PC-9 (cell line): ENCODE results near the gene FGF3. TPM values are rescaled to one million over a fixed set of nuclear protein-coding genes. Genes with fewer than 3 reads are reported as not detected.

ENCODE experiments used
- BruUV-seq: library from RNA; stranded (reverse); fragments of 400-500 nt; replicated peaks from 2 replicates; lab custom pipeline; 2021; lab: Mats Ljungman, UMichigan
- CTCF ChIA-PET: fragments of 300-600 bp; sonication (Branson Sonifier 250); formaldehyde crosslinking; loops from one replicate; lab custom pipeline; 2022; ENCODE audit warnings: antibody characterized with exemption; lab: Charles Lee
- POLR2A ChIA-PET: fragments of 300-600 bp; sonication (Branson Sonifier 250); formaldehyde crosslinking; loops from one replicate; lab custom pipeline; 2022; ENCODE audit warnings: antibody characterized with exemption; ENCODE audit not compliant: unreplicated experiment; lab: Charles Lee
- DNase-seq, 2 experiments: peaks; one replicate each; pipeline versions ENCODE4 v3.0.0 to v3.0.0-alpha.2; 2015 to 2022; ENCODE audit warnings: mixed read lengths in 1 of 2
- H2AFZ ChIP-seq: fragments of 200-600 bp; sonication (generic); 2 replicates; pipeline ENCODE4 v1.8.1; 2017; ENCODE audit warnings: antibody characterized with exemption
- H3F3A ChIP-seq: fragments of 200-600 bp; sonication (generic); 2 replicates; pipeline ENCODE4 v1.8.1; 2017; ENCODE audit warnings: antibody characterized with exemption, mild to moderate bottlenecking, low read depth; ENCODE audit not compliant: insufficient read depth
- H3K27ac ChIP-seq: fragments of 200-600 bp; sonication (generic); 2 replicates; pipeline ENCODE4 v1.6.1; 2016; ENCODE audit warnings: mixed run types
- H3K27me3 ChIP-seq: fragments of 200-600 bp; sonication (generic); 2 replicates; pipeline ENCODE4 v1.6.1; 2016; ENCODE audit warnings: low read depth, mixed run types; ENCODE audit not compliant: insufficient read depth
- H3K36me3 ChIP-seq: fragments of 200-600 bp; sonication (generic); 2 replicates; pipeline ENCODE4 v1.6.1; 2016; ENCODE audit warnings: low read depth, mixed run types
- H3K4me1 ChIP-seq: fragments of 200-600 bp; sonication (generic); replicated peaks from 2 replicates; pipeline ENCODE4 v1.6.1; 2016; ENCODE audit warnings: mixed run types; ENCODE audit not compliant: insufficient read depth
- H3K4me2 ChIP-seq: fragments of 200-600 bp; sonication (generic); 2 replicates; pipeline ENCODE4 v1.6.1; 2017; ENCODE audit warnings: mixed run types
- H3K4me3 ChIP-seq: fragments of 200-600 bp; sonication (generic); 2 replicates; pipeline ENCODE4 v1.6.1; 2016; ENCODE audit warnings: mixed run types
- H3K79me2 ChIP-seq: fragments of 200-600 bp; sonication (generic); 2 replicates; pipeline ENCODE4 v1.6.1; 2017; ENCODE audit warnings: low read depth, mixed run types
- H3K9me2 ChIP-seq: fragments of 200-600 bp; sonication (generic); 2 replicates; pipeline ENCODE4 v1.8.1; 2017; ENCODE audit warnings: mild to moderate bottlenecking; ENCODE audit not compliant: insufficient read depth
- H3K9me3 ChIP-seq: fragments of 200-600 bp; sonication (generic); 2 replicates; pipeline ENCODE4 v1.8.1; 2016; ENCODE audit warnings: low read depth; ENCODE audit not compliant: insufficient read depth
- H4K20me1 ChIP-seq: fragments of 200-600 bp; sonication (generic); 2 replicates; pipeline ENCODE4 v1.8.1; 2017; ENCODE audit not compliant: insufficient read depth
- CTCF ChIP-seq: fragments of 200-600 bp; sonication (generic); conservative IDR thresholded peaks from 2 replicates; pipeline ENCODE4 v1.6.1; 2017; ENCODE audit warnings: mixed run types, antibody characterized with exemption, mild to moderate bottlenecking, moderate library complexity
- EZH2 ChIP-seq: fragments of 200-600 bp; sonication (generic); IDR thresholded peaks from 2 replicates; pipeline ENCODE4 v1.8.0; 2017; ENCODE audit warnings: antibody characterized with exemption, low read depth
- intact Hi-C: fragments of 100-400 bp; cut with micrococcal nuclease; formaldehyde crosslinking; loops from one replicate; pipeline ENCODE4 v1.10.0; 2022; ENCODE audit not compliant: unreplicated experiment
- total RNA-seq: library from RNA; stranded (reverse); gene quantifications from 2 replicates; pipeline ENCODE4 v1.2.3, GENCODE V29; 2021

Gene FGF3
- total RNA-seq, 1 experiment from 2014 or later: not detected

GRCh38 chr11:69801513-69802335 is 17.5 kb downstream of the FGF3 start:
- Histone ChIP-seq H3F3A (peaks cover 11% of the 10 kb centered on the region; the same call in 1 of the 2 replicates), H3K27ac (no peak overlapping the region), H3K9me2 (no peaks in the 10 kb centered on the region), H3K4me1 (peaks cover 2% of the 10 kb centered on the region), H2AFZ (no peak overlapping the region), H4K20me1 (no peaks in the 10 kb centered on the region), H3K79me2 (no peaks in the 10 kb centered on the region), H3K27me3 (no peaks in the 10 kb centered on the region), H3K4me3 (no peak overlapping the region), H3K36me3 (no peaks in the 10 kb centered on the region), H3K4me2 (no peak overlapping the region), H3K9me3 (no peaks in the 10 kb centered on the region)
- intact Hi-C loops: loop anchor here (2.0 to 10.0 kb wide), 2 partner anchors 83 to 393 kb away; no protein-coding TSS in a partner anchor
- TF ChIP-seq EZH2 (no peak), CTCF (peak; percentile 98)
- POLR2A ChIA-PET: no interaction called here
- no TSS peak for BruUV-seq
- CTCF ChIA-PET: interaction anchor here (0.5 to 0.7 kb wide), 3 partner anchors 13 to 326 kb away, joined by 3 to 16 read pairs (median 5); no protein-coding TSS in a partner anchor
- DNase-seq: peak in 1 of 2 experiments; percentile 56

- peaks cover 11% of the 10 kb centered on the region; the same call in 1 of the 2 replicates for H3F3A ChIP-seq
- no peak for DNase-seq
- intact Hi-C loops: loop anchor here (2.0 to 10.0 kb wide), 2 partner anchors 81 to 395 kb away; no protein-coding TSS in a partner anchor
- TF ChIP-seq CTCF (no peak), EZH2 (no peak)
- no peaks in the 10 kb centered on the region for H3K27me3 ChIP-seq
- H3K4me2 ChIP-seq: no peak overlapping the region
- BruUV-seq: no TSS peak
- H3K27ac ChIP-seq: no peak overlapping the region
- no peak overlapping the region for H2AFZ ChIP-seq
- no peaks in the 10 kb centered on the region for H3K79me2 ChIP-seq
- no peaks in the 10 kb centered on the region for H3K36me3 ChIP-seq
- ChIA-PET POLR2A (no interaction called here), CTCF (no interaction called here)
- H3K9me3 ChIP-seq: no peaks in the 10 kb centered on the region
- no peaks in the 10 kb centered on the region for H3K9me2 ChIP-seq
- no peaks in the 10 kb centered on the region for H4K20me1 ChIP-seq
- H3K4me1 ChIP-seq: no peaks in the 10 kb centered on the region; the same call in 1 of the 2 replicates
- no peak overlapping the region for H3K4me3 ChIP-seq
Observed at GRCh38 chr11:69800278-69800677, 18.9 kb downstream of the FGF3 start.

- Histone ChIP-seq H3K9me3 (no peaks in the 10 kb centered on the region), H4K20me1 (no peaks in the 10 kb centered on the region), H2AFZ (no peak overlapping the region), H3K36me3 (no peaks in the 10 kb centered on the region), H3K4me3 (no peak overlapping the region), H3K4me1 (no peaks in the 10 kb centered on the region; the same call in 1 of the 2 replicates), H3K4me2 (no peak overlapping the region), H3F3A (peaks cover 11% of the 10 kb centered on the region; the same call in 1 of the 2 replicates), H3K27me3 (no peaks in the 10 kb centered on the region), H3K79me2 (no peaks in the 10 kb centered on the region), H3K27ac (no peak overlapping the region), H3K9me2 (no peaks in the 10 kb centered on the region)
- DNase-seq: peak; percentile 30 to 65
- CTCF ChIA-PET: no interaction called here
- BruUV-seq: no TSS peak
- POLR2A ChIA-PET: no interaction called here
- no peak for TF ChIP-seq CTCF
- no peak for TF ChIP-seq EZH2
- intact Hi-C loops: no loop called here
Observed at GRCh38 chr11:69799582-69799981, 19.6 kb downstream of the FGF3 start.
